GM21576 (cell line): ENCODE measurements around the gene SV2C.
A peak's percentile ranks its signal among the peaks of the same experiment; 100 is the strongest.

ENCODE experiments used
- ATAC-seq: cut with Tn5 transposase; IDR thresholded peaks from one replicate; pipeline ENCODE4 v1.9.1; 2021; ENCODE audit warnings: mild to moderate bottlenecking, moderate library complexity; ENCODE audit not compliant: unreplicated experiment

SV2C gene

DNA sequence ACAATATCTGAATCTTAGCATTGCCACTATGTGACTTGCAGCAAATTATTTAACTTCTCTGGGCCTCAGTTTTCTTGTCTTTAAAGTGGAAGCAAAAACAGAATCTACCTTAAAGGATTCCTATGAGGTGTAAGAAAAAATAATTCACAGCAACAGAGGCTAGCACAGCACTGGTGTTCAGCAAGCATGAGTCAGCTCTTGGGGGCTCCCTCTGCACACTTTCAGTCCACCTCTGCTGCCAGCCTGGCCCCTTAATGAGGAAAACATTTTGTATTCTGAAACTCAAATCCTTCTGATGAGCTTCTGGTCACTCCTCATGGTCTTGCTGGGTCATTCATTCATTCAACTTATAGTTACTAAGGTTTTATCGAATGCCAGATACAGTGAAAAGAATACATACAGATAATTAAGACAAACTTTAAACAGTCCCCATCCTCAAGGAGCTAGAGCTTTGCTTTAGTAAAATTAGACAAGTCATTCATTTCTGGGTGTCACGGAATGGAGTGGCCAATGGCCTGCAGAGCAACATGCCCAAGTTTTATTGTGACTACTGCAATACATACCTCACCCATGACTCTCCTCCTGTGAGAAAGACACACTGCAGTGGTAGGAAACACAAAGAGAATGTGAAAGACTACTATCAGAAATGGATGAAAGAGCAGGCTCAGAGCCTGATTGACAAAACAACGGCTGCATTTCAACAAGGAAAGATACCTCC, 293.1 kb downstream of the SV2C start:
- ATAC-seq, result no peak

DNA sequence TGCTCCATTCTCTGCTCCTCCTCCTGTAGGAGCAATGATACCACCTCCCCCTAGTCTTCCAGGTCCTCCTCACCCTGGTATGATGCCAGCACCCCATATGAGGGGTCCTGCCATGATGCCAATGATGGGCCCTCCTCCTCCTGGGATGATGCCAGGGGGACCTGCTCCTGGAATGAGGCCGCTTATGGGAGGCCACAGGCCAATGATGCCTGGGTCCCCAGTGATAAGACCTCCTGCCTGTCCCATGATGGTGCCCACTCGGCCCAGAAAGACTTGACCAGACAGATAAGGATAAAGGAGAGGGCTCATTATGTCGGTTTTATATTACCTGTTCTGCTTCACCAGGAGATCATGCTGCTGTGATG, 293.7 kb downstream of the SV2C start:
- ATAC-seq, result no peak

DNA sequence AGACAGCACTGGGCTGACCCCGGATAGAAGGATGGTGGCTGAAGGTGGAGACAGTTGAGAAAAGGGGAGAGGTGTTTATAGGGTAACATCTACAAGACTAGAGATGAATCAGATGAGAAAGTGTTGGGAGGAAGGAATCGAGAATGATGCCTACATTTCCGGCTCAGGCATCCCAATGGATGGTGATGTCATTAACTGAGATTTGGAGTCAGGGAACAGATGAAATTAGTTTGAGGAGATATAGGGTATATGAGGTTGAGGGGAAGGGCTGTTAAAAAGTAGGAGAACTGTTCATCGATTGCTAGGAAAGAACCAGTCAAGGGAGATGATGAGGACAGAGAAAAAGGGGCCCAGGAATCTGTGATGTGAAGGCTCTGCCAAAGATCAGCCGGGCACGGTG, 295.2 kb downstream of the SV2C start:
- no peak for ATAC-seq

DNA sequence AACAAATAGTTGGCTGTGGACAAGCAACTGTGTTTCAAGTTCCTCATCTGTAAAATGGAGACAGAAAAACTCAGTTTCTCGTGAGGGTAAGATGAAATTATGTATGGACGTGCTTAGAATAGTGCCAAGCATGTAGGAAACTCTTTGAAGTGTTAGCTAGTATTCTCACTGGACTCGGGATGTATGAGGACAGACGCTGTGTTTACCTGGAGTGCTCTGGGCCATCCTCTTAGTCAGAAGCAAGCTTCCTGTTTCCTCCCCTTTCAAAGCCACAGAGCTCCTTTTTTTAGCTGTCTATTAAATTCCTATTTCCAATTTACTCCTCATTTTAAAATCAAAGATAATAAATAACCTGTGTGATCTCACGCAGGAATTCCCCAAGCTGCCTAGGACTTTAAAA, 296.1 kb downstream of the SV2C start:
- no peak for ATAC-seq

DNA sequence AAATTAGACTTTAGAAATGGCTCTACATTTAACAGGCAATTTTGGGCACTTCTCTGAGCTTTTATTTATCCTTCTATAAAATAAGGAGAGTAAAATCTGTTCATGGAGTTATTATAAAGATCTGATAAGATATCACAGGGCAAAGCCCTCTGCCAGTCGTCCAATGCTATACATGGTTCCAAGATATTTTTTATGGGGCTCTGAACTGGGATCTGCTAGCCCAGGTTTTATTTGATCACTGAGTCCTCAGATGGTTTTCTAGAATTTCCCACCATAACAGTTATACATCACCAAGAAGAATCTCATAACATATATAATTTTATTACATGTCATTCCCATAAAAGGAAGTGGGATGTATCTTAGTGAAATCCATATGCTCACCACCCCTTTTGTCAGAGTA, 296.7 kb downstream of the SV2C start:
- no peak for ATAC-seq

DNA sequence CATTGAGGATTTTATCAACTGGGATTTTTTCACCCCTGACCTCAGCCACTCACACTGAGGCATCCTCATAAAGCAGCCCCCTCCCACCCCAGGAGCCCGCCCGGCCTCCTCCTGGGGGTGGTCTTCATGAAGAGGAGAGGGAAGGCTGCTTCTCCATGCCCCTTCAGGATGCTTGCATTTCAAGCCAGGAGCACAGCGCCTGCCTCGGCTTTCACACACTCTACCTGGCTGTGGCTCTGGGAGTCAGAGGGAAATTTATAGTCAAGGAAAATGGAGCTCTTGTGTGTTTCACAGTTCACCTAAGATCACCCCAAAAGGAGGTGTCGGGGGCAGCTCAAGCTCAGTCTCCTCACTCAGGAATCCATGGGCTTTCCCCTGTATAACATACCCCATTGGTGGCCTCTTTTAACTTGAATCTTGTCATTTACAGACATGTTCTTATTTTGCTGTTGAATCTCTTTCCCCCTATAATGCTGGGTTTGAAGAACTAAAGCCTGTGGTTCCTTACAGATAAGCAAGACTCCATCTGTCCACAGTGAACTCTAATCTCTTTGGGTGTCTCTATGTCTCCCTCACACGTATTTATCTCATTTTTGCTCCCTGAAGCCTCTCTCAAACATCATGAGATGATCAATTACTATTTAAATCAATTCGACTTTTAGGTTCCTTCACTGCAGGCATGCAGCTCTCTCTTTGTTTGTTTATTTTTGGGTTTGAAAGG, 297.3 kb downstream of the SV2C start:
- no peak for ATAC-seq

DNA sequence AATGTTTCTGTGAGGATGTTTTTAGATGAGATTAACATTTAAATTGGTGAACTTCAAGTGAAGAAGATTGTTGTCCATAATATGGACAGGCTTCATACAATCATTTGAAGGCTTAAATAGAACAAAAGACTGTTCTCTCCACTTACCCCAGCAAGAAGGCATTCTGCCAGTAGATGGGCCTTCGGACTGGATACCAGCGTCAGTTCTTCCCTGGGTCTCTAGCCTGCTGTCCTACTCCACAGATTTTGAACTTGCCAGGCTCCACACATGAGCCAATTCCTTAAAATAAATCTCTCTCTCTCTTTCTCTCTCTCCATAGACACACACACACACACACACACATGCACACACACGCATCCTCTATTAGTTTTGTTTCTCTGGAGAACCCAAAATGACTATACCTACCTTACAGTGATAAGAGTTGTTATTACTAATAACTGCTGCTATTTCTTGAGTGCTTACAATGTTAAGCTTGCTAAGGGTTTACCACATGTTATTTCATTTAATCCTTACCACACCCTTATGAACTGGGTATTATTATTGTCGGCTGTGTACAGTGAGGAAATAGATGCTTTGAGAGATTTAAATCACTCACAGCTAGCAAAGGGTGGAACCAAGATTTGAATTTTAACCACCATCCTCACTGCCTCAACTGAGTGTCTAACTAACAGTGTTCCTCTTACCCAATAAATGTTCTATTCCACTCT, 300.1 kb downstream of the SV2C start:
- no peak for ATAC-seq

DNA sequence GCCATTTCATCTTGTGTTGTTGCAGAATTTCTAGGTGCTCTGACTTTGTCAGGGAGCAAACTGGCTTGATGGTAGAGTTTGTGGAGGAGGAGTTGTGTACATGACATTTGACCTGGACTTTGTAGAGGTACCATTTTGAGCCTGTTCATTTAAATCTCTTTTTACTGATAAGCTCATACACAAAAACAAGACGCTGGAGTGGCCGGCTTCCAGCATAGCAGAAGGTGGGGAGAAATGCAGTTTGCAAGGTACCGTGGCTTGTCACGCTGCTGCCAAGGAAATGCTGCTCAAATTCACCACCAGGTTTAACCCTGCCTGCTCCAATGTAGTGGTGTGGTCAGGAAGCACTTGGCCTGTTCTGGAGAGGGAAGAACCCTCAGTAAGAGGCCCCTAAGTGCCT, 301.0 kb downstream of the SV2C start:
- ATAC-seq, result no peak

DNA sequence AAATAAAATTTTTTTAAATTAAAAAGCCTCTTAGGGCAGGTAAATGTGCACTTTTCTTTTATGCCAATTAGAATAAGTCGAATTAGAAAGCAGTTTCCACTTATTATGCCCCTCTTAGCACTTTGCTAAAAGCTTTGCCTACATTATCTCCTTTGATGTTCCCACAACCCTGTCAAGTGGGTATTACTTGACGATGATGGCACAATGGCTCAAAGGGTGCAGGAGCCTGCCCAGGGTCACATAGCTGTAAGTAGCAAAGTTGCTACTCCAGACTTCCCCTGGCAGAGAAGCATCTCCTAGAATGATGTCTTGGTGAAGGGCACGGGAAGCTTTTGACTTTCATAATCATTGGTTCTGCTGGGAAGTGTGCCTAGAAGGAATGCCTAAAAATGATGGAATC, 301.5 kb downstream of the SV2C start:
- ATAC-seq, result no peak

DNA sequence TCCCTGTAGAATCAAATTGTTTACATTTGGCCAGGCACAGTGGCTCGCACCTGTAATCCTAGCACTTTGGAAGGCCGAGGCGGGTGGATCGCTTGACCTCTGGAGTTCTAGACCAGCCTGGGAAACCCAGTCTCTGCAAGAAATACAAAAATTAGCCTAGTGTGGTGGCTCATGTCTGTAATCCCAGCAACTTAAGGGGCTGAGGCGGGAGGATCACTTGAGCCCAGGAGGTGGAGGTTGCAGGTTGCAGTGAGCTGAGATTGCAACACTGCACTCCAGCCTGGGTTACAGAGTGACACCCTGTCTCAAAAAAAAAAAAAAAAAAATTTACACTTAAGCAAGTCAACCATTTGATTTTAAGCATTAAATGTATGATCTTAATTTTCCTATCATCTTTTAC, 302.4 kb downstream of the SV2C start:
- ATAC-seq, result no peak

DNA sequence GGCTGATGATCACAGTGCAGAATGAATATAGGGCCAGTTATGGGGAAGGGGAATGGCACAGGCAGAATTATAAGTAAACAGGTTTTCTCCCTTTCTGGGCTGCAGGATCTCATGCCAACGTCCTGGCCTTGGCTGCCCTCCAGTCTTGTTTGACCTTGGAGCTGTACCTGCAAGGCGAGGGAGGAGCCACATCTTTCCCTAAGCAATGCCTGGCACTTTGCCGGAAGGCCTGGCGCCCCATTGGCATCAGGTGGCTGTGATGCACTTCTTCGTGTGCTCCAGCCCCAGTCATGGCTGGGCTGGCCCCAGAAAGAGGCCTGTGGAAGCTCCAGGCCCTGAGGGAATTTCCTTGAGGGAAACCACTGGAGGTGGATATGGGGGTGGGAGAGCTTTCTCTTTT, 303.2 kb downstream of the SV2C start:
- no peak for ATAC-seq

DNA sequence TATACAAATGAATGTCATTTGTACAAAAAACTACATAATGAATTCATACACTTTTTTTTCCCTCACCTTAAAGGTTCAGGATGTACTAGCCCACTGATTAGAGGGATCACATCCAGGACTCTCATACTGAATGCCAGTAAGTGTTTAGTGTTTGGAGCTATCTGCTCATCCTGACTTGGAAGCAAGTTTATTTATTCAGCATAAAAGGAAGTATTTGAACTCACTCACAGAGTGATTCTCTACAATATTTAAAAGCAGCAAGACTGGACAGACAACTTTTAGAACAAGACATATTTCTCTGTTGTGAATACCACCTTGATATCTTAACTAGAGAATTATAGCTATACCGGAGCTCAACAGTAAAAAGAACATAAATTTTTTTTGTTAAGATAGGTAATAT, 305.1 kb downstream of the SV2C start:
- ATAC-seq, result no peak

DNA sequence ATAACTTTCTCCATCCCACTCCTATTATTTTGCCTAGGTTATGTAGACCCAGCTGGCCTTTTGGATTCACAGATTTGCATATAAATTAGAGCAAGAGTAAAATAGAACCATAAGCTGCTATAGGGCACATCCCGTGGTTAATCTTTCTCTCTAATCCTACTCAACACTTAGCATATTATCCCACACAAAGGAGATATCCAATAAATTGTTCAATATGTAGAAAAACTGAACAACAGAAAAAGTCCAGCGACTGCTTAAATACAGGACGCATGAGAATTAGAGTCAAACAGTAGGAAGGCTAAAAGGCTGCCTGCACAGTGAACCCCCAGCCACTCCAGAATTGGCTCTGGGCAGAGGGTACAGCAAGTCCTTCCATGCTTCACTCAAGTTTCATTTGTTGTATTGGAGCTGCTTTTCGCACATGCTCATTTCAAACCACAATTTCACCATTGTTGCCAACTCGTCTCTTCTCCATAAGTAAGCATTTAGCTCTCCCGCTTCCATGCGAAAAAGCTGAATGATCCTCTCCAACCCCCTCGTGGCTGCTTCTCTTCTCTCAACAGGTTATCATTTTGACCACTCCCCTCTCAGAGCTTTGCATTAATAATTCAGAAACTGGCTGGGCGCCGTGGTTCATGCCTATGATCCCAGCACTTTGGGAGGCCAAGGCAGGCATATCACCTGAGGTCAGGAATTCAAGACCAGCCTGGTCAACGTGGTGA, 305.8 kb downstream of the SV2C start:
- ATAC-seq, result no peak

DNA sequence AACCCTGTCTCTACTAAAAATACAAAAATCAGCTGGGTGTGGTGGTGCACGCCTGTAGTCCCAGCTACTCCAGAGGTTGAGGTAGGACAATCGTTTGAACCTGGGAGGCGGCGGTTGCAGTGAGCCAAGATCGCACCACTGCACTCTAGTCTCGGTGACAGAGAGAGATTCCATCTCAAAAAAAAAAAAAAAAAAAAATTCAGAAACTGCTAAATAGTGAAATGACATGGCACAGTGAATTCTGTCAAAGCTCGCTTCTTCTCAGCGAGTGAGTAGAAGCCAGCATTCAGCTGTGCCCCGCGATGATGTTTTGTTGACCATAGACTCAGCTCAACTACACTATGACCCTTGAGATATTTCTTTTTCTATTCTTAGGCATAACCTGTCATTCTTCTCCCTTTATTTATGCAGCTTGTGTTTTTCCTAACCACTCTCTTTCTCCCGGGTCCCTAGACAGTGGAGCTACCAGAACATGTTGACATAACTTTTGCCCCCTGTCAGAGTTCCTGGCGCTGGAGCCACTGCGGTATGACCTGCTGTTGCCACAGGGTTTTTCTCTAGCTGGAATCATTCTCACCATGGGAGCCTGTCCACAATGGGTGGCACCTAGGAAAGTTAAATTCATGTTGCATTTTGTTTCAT, 306.5 kb downstream of the SV2C start:
- ATAC-seq, result no peak

DNA sequence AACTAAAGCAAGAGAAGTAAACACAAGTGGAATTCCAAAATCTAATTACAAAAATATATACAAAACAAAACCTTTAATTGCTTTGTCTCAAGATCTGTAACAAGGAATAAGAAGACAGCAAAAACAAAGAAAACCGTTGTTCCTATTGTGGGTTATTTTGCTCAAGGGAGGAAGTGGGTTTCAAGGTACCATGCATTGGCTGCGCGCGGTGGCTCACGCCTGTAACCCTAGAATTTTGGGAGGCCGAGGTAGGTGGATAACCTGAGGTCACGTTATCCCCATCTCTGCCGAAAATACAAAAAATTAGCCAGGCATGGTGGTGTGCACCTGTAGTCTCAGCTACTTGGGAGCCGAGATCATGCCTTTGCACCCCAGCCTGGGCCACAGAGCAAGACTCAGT, 307.8 kb downstream of the SV2C start:
- no peak for ATAC-seq

DNA sequence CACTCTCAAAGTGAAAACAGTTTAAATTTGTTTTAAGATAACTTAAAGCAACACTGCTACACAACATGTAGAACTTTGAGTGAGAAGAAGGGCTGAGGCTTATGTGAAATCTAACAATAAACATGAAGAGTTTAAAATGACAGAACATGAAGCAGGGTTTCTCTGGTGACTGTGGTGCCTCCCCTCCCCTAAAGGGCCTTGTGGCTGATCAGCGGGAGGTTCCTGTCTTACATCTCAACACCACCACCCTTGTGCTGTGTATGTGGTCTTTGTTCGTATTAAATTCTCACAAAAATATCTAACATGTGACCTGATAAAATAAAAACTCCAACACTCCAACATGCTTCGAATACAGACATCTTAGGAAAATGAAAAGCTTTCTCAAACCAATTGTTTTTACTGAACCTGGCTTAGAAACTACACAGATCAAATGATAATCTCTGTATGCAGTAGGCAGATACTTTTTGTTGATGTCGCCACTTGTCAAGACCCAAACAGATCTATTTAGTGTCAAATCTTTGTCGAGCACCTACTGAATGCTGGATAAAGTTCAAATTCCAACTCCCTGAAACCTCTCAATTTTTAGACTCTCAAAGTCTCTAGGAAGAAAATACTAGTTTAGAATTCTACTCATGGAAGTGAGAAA, 310.0 kb downstream of the SV2C start:
- no peak for ATAC-seq

DNA sequence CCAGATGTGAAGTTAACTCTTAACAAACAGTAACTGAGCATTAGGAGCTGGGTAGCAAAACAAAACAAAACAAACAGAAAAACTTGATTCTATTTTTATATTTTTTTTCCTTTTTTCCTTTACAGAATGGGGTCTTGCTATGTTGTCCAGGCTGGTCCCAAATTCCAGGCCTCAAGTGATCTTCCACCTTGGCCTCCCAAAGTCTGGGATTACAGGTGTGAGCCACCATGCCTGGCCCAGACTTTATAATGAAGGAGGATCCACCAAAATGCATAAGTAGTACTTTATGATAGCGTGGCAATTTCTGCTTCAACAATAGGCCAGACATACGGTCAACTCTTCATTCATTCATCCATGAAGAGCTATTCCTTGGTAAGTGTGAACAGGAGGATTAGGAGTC, 314.0 kb downstream of the SV2C start:
- ATAC-seq, result no peak

DNA sequence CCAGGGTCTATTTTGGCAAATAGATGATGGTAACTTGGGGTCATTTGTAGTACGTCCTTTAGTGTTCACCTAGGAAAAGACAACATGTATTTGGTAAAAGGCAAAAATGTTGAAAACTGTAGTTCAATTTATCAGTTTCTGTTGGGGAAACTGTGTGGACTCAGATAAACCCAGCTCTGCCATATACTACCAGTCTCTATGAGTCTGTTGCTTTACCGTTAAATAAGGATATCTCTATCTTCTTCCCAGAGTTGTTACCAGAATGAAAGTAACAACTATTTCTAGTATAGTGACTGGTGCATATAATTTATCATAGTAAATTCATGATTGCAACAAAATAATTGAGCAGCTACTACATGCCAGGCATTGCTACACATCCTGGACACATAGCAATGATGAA, 316.1 kb downstream of the SV2C start:
- ATAC-seq, result no peak

DNA sequence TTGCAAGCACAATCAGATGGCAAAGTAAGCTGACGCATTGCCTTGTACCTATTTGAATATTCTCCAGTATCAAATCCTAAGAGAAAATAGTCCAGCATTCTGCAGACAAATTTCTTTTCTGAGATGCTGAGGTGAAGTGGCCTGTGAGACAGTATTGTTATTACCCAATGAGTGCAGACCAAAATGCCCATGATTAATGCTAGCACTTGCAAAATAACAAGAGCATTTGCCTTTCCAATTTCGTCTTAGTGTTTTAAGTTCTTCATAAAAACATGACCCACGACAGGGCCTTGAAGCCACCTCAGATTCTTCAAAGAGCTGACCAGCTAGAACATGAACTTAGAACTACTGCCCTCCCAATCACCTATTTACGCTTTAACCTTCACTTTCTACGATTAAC, 317.3 kb downstream of the SV2C start:
- no peak for ATAC-seq

DNA sequence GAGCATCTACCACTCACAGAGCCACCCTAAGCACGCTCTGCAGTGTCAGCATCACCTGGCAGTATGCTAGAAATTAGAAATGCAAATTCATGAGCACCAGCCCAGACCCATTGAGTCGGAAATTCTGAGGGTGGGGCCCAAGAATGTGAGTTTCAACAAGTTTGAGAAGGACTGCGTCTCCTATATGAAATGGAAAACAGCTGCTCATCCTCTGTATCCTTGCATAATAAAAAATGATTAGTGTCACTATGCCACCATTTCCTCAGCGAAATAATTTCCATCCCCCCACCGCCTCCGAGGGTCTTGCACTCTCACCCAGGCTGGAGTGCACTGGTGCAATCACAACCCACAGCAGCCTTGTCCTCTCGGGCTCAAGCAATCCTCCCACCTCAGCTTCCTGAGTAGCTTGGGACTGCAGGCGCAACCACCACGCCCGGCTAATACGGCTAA, 318.6 kb downstream of the SV2C start:
- peak; percentile 25 for ATAC-seq
